ENCODE data around the gene RASA3.
"Not testable (repeated sequence)": the region's sequence is repeated elsewhere in the genome, so short reads cannot be mapped to it uniquely, and the experiment has no call there.

RASA3 gene, protein sequence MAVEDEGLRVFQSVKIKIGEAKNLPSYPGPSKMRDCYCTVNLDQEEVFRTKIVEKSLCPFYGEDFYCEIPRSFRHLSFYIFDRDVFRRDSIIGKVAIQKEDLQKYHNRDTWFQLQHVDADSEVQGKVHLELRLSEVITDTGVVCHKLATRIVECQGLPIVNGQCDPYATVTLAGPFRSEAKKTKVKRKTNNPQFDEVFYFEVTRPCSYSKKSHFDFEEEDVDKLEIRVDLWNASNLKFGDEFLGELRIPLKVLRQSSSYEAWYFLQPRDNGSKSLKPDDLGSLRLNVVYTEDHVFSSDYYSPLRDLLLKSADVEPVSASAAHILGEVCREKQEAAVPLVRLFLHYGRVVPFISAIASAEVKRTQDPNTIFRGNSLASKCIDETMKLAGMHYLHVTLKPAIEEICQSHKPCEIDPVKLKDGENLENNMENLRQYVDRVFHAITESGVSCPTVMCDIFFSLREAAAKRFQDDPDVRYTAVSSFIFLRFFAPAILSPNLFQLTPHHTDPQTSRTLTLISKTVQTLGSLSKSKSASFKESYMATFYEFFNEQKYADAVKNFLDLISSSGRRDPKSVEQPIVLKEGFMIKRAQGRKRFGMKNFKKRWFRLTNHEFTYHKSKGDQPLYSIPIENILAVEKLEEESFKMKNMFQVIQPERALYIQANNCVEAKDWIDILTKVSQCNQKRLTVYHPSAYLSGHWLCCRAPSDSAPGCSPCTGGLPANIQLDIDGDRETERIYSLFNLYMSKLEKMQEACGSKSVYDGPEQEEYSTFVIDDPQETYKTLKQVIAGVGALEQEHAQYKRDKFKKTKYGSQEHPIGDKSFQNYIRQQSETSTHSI

DNA sequence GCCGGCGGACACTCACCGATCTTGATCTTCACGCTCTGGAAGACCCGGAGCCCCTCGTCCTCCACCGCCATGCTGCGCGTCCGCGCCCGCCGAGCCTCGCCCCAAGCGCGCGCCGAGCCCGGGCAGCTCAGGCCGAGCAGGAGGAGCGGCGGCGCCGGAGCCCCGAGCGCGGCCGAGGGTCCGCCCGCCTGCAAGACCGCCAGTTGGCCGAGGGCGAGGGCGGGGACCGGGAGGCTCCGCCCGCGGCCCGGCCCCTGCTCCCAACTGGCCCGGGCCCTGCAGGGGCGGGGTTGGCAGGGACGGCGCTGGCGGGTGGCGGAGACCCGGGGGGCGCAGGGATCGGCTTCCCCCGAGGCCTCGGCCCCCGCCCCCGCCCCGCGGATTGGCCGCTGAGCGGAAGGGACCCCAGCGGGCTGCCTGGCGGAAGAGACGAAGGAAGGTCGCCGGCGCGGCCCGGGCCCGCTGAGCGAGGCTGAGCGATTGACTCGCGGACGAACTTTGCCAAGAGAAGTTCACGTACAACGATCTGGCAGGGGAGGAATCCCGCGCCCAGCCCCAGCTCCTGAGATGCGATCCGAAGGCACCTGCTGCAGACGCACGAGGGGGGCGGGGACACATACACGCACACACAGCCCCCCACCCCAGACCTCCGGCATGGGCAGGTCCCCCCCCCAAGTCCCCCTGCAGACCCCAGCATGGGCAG is at the start of gene RASA3:
Gene RASA3 (minus strand): TSS at position 205 of the 703 bp plus-strand sequence. CDS start 134 bp downstream, at position 71.
- H3K4me3 ChIP-seq (ENCODE audit: low read depth, low read length), result peak within 1 kb of the TSS; percentile 98
- TF ChIP-seq, protein P1, sequence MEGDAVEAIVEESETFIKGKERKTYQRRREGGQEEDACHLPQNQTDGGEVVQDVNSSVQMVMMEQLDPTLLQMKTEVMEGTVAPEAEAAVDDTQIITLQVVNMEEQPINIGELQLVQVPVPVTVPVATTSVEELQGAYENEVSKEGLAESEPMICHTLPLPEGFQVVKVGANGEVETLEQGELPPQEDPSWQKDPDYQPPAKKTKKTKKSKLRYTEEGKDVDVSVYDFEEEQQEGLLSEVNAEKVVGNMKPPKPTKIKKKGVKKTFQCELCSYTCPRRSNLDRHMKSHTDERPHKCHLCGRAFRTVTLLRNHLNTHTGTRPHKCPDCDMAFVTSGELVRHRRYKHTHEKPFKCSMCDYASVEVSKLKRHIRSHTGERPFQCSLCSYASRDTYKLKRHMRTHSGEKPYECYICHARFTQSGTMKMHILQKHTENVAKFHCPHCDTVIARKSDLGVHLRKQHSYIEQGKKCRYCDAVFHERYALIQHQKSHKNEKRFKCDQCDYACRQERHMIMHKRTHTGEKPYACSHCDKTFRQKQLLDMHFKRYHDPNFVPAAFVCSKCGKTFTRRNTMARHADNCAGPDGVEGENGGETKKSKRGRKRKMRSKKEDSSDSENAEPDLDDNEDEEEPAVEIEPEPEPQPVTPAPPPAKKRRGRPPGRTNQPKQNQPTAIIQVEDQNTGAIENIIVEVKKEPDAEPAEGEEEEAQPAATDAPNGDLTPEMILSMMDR (IDR thresholded peaks at IDR 0.05; ENCODE audit: low read depth, low read length), result no peak

DNA sequence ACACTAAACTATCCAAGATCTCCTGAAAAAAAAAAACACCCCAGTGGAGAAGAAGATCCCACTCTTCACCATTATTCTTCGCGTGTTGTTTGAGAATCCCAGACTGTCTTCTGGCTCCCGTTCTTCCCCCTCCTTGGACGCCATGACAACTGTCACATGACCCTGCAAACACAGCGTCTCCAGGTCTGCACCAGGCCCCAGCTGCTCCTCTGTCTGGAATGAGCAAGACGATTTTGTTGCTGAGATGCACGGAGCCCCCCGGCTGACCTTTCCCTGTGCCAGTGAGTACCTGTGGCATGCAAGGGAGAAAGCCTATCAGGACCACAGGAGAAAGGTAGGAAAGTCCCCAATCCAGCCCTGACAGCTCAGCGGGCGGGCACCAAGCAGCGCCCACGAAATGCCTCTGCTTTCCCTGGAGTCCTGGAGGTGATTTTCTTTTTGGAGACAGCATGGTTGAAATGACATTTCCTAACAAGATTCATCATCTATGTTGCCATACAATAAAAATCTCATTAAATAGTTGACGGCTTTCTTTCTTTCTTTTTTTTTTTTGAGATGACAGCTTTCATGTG is 46.8 kb upstream of the RASA3 start, which contains the start of gene CFAP97D2:
Gene CFAP97D2 (plus strand): TSS at position 171 of the 572 bp plus-strand sequence. CDS start 74 bp downstream, at position 245.
- TF ChIP-seq, protein P1 (IDR thresholded peaks at IDR 0.05; ENCODE audit: low read depth, low read length), result no peak
- H3K4me3 ChIP-seq (ENCODE audit: low read depth, low read length), result no peak within 1 kb of the TSS

DNA sequence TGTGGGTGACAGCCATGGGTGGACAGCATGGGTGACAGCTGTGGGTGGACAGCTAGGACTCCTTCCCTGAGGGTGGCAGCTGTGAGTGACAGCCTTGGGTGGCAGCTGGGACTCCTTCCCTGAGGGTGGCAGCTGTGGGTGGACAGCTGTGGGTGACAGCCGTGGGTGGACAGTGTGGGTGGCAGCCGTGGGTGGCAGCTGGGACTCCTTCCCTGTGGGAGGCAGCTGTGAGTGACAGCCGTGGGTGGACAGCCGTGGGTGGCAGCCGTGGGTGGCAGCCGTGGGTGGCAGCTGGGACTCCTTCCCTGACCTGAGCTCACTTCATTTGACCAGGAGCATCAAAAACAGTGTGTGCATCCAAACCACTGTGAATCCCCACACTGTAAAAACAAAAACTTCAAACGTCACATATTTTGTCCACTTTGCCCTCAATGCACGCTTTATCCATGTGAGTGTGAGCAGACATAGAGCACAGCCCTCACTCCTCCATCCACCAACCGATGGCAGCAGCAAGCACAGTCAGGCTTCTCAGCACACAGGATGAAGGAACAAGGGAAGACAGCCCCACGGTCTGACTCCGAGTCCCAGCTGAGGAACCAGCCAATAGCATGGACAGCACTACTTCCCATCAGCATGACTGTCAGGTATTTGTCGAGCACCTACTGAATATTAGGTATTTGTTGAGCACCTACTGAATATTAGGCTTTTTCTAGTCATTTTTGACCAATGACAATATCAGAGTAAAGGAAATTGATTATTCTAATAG is 45.0 kb upstream of the RASA3 start:
- TF ChIP-seq, protein P1 (IDR thresholded peaks at IDR 0.05; ENCODE audit: low read depth, low read length), result no peak
- H3K4me3 ChIP-seq (ENCODE audit: low read depth, low read length), result no peak overlapping the region

DNA sequence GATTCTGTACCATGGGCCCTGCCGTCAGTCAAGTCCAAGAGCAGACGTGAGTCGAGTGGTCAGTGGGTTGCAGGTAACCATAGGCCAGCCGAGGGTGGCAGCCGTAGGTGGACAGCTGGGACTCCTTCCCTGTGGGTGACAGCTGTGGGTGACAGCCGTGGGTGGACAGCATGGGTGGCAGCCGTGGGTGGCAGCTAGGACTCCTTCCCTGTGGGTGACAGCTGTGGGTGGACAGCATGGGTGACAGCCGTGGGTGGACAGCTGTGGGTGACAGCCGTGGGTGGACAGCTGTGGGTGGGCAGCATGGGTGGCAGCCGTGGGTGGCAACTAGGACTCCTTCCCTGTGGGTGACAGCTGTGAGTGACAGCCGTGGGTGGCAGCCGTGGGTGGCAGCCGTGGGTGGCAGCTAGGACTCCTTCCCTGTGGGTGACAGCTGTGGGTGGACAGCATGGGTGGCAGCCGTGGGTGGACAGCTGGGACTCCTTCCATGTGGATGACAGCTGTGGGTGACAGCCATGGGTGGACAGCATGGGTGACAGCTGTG is 44.0 kb upstream of the RASA3 start:
- H3K4me3 ChIP-seq (ENCODE audit: low read depth, low read length), result not testable (repeated sequence)

DNA sequence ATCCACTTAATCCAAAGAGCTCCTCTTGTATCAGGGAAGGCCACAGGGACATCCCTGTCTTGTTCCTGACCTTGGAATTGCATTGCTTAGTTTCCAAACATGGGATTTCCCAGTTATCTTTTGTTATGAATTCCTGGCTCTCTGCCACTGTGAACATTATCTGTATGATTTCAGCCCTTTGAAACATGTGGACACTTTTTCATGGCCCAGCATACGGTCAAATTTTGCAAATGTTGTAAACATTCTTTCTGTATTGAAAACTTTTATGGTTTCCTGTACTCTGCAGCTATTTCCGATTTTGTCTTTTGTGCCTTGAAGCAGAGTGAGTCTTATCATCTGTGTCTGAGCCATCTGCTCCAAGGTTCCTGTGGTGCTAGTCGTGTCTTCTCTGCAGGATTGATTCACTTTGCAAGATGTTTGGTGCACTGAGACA is 42.1 kb upstream of the RASA3 start:
- TF ChIP-seq, protein P1 (IDR thresholded peaks at IDR 0.05; ENCODE audit: low read depth, low read length), result no peak
- no peak overlapping the region for H3K4me3 ChIP-seq (ENCODE audit: low read depth, low read length)

DNA sequence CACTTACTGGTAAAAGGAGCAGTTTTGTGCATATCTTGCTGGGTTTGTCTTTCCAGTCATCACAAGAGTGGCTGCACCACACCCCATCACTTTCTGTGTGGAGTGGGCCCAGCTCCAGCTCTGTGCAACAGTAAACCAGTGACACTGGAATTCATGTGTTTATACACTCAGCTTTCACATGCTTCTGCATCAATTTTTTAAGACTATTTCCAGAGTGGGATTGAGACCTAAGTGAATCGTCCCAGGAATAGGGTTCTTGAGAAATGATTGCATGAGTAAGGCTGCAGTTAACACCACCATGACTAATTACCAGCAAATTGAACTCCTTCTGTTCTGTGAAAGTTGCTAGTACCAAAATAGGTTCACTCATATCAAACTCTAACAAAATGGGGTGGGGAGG is 41.3 kb upstream of the RASA3 start:
- TF ChIP-seq, protein P1 (IDR thresholded peaks at IDR 0.05; ENCODE audit: low read depth, low read length), result no peak
- no peak overlapping the region for H3K4me3 ChIP-seq (ENCODE audit: low read depth, low read length)
